NOMO-1 (cell line): ENCODE results near the gene DHRS7B.
A peak's percentile ranks its signal among the peaks of the same experiment; 100 is the strongest.

Experiments
- DNase-seq, 2 experiments: peaks; one replicate each; lab custom pipeline; 2025; ENCODE audit not compliant: unreplicated experiment in 2 of 2; lab: John Stamatoyannopoulos, UW

The DHRS7B gene

DNA sequence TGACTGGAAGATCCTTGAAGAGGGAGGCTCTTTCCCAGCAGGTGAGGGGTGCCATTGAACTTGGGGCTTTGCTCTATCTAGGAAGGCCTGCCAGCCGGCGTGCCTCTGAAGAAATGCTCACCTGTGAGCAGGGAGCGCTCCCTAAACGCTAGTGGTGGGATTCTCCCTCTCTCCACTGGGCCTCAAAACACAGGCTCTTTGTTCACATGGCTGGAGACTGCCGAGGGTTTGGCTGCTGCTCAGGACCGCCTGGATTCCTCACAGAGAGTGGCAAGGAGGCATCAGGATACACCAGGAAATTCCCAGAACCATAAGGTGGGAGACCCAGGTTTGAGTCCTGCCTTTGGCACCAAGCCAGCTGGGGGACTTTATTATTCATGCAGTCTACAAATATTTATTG is 104.8 kb downstream of the DHRS7B start:
- no peak for DNase-seq

DNA sequence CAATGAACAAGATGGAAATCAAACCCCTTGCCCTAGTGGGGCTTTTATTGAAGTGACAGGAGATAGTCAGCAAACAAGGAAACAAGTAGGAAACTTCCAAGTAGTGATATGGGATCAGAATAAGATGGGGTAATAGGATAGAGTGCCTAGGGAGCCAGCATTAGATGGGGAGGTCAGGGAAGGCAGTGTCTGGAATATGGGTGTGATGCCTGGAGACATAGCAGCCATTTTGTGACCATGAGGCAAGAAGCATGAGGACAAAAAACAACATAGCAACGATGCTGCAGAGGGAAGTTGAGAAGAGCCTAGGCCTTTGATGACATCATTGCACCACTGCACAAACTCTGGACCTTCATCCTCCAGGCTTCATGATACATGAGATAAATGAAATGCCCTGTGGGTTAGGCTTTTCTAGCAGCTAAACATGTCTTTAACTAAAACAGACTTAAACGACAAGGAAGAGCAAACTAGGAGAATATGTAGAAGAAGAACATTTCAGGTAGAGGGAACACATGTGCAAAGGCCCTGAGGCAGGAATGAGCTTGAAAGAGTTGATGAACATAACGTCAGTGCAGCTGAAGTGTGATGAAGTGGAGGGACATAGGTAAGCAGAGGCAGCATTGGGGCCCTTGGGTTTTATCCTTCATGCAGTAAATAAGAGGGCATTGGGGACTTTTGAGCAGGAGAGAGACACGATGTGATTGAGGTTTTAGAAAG is 105.4 kb downstream of the DHRS7B start:
- DNase-seq, result no peak

DNA sequence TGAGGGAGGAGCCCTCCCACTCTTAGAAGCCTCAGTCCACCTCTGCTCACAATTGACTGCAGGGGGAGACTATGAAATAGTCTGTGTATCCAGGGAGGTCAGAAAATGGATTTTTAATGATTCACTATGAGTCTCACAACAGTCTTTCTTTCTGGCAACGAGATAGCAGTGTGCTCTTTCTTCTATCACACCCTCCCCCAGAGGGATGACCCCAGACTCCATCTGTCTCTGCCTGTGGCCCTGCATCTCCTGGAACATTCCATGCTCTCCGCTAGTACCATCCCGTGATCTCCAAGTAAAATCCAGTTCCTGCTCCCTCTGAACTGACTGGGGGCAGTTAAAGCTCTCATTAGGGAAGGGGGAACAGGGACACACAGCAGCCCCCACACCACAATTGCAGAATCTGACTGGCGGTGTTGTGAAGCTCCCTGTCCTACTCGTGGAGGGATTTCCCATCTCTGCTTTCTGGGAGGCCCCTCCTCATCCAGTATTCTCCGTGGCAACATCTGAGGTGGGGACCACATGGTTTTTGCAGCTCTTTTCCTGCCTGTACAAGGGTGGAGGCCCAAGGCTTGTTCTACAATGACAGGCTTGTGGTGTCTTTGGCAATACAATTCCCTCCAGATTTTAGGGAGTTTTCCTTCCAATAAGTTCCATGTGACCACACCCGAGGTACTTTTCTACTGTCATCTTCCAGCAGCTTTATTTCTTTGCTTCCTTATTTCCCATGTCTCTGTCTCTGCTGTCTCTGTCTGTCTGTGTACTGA is 107.0 kb downstream of the DHRS7B start:
- no peak for DNase-seq

DNA sequence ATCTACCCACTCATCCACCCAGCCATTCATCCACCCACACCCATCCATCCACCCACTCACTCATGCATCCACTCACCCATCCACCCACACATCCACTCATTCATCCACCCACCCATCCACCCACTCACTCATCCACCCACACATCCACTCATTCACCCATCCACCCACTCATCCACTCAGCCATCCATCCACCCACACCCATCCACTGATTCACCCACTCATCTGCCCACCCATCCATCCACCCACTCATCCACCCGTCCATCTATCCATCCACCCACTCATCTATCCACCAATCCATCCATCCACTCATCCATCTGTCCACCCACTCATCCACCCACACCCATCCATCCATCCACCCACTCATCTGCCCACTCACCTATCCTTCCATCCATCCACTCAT is 109.2 kb downstream of the DHRS7B start:
- DNase-seq, result no peak

DNA sequence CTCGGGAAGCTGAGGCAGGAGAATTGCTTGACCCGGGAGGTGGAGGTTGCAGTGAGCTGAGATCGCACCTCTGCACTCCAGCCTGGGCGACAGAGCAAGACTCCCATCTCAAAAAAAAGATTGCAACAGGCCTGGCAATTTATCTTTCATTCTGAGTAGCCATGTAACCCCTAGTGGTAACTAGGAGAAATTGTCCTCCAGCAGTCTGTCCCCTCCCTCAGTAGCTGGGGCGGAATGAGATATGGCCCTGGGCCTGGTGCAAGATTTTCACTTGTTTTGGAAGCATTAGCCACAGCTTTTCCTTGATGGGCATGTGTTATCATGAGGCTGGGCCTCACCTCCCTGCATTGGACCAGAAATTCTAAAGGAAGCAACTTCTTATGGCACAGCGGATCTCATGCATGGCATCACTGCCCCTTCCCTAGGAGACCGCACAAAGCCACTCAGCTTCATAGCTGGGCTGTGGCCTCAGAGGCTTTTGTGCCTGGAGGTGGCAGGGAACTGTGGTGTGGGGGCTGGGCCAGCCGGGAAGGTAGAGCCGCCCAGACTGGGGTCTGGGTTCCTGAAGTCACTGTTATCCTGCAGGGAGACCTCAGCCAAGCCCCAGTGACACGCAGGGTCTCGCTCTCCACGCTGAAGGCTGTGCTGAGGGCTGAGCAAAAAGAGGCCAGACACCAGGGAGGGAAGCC is 113.1 kb downstream of the DHRS7B start:
- peak in 1 of 2 experiments; percentile 29 for DNase-seq

DNA sequence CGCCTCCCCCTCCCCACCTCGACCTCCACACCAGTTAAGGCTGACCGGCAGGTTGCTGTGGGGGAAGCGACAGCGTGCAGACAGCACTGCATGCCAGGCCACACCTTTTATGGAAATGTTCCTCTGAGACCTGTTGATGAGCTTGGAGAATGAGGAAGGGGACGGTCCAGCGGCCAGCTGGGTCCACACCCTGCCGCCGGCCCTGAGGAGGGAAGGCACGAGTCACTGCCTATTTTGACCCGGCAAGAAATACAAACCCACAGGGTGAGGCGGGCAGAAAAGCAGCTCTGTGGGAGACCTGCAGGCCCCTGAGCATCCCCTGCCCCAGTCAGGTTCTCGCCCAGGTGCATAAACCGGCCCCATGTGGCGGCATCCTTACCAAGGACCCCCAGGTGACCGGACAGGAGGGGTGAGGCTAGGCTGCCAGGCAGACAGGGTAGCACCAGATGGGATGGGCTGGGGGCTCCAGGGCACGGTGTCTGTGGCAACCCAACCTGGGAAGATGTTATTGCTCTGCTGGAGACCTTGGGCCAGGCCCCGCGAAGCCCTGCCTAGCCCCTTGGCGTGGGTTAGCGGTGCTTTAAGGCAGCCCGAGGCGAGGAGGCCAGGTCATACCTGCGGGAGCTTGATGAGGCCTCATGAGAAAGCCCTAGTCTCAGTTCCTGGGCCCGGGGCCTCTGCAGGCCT is 113.7 kb downstream of the DHRS7B start:
- no peak for DNase-seq
